HepG2 (cell line): ENCODE data around the gene FAS. TPM values are rescaled to one million over a fixed set of nuclear protein-coding genes. Genes with fewer than 3 reads are reported as not detected.

ENCODE experiments used
- BATF2 ChIP-seq: sonication (generic); formaldehyde crosslinking; IDR thresholded peaks from 2 replicates; pipeline ENCODE4 v1.8.0; 2022; ENCODE audit warnings: mild to moderate bottlenecking, missing genetic modification reagents, moderate library complexity
- KDM4B ChIP-seq: sonication (generic); formaldehyde crosslinking; IDR thresholded peaks from 2 replicates; pipeline ENCODE4 v1.4.0; 2020; ENCODE audit warnings: missing genetic modification reagents
- MAFF ChIP-seq: IDR thresholded peaks from 2 replicates; pipeline ENCODE4 v1.6.1; 2011; ENCODE audit warnings: low read depth, low read length, improper control_type of control experiment
- MEIS1 ChIP-seq: sonication (generic); formaldehyde crosslinking; IDR thresholded peaks from 2 replicates; pipeline ENCODE4 v1.9.0; 2021; ENCODE audit warnings: mild to moderate bottlenecking, missing genetic modification reagents, moderate library complexity, borderline replicate concordance
- MIXL1 ChIP-seq: IDR thresholded peaks from 2 replicates; pipeline ENCODE4 v1.6.1; 2016
- NR2F6 ChIP-seq, 2 experiments: IDR thresholded peaks; 2 replicates each; pipeline ENCODE4 v1.6.1; 2016; ENCODE audit warnings: antibody characterized with exemption in 1 of 2, mild to moderate bottlenecking in 1 of 2
- TBX3 ChIP-seq: fragments of 450-650 bp; IDR thresholded peaks from 2 replicates; pipeline ENCODE4 v1.6.1; 2017; ENCODE audit warnings: antibody characterized with exemption, mild to moderate bottlenecking, inconsistent platforms, borderline replicate concordance
- TFDP1 ChIP-seq: IDR thresholded peaks from 2 replicates; pipeline ENCODE4 v1.6.1; 2016; ENCODE audit warnings: missing compliant biosample characterization, missing genetic modification reagents, borderline replicate concordance
- ZNF33B ChIP-seq: sonication (generic); formaldehyde crosslinking; IDR thresholded peaks from 2 replicates; pipeline ENCODE4 v1.5.1; 2020; ENCODE audit warnings: mild to moderate bottlenecking, missing genetic modification reagents
- ZNF44 ChIP-seq: sonication (generic); formaldehyde crosslinking; IDR thresholded peaks from 2 replicates; pipeline ENCODE4 v1.5.1; 2020; ENCODE audit warnings: mild to moderate bottlenecking, missing genetic modification reagents
- ZNF570 ChIP-seq: sonication (generic); formaldehyde crosslinking; IDR thresholded peaks from 2 replicates; pipeline ENCODE4 v1.4.0; 2020; ENCODE audit warnings: mild to moderate bottlenecking, missing genetic modification reagents, borderline replicate concordance
- ZNF577 ChIP-seq: sonication (generic); formaldehyde crosslinking; IDR thresholded peaks from 2 replicates; pipeline ENCODE4 v1.4.0; 2020; ENCODE audit warnings: mild to moderate bottlenecking, low read depth, missing genetic modification reagents, borderline replicate concordance
- ZNF629 ChIP-seq: sonication (generic); formaldehyde crosslinking; conservative IDR thresholded peaks from 2 replicates; pipeline ENCODE4 v1.5.0; 2020; ENCODE audit warnings: missing genetic modification reagents
- ZNF772 ChIP-seq: sonication (generic); formaldehyde crosslinking; IDR thresholded peaks from 2 replicates; pipeline ENCODE4 v1.5.0; 2020; ENCODE audit warnings: mild to moderate bottlenecking, missing genetic modification reagents
- ZNF891 ChIP-seq: sonication (generic); formaldehyde crosslinking; IDR thresholded peaks from 2 replicates; pipeline ENCODE4 v1.5.0; 2020; ENCODE audit warnings: mild to moderate bottlenecking, missing genetic modification reagents
- polyA plus RNA-seq, 8 experiments: library from polyadenylated mRNA; depleted of rRNA in 3 of 8; stranded (reverse) in 7 of 8; unstranded in 1 of 8; fragments of >200 nt; fragmentation: Illumina TruSeq in 4 of 8; extraction: Trizol in 4 of 8; gene quantifications; 2 replicates each; pipeline versions ENCODE4 v1.2.1 to v1.2.3, GENCODE V29; 2011 to 2016; ENCODE audit warnings: low read depth in 4 of 8, missing spikeins in 1 of 8, mixed read lengths in 1 of 8; ENCODE audit not compliant: insufficient read depth in 1 of 8
- total RNA-seq, 5 experiments: library from RNA; depleted of rRNA; stranded (reverse); fragments of >200 nt; fragmentation: Illumina TruSeq; extraction: Trizol; gene quantifications; 2 replicates each; pipeline ENCODE4 v1.2.3, GENCODE V29; 2016; ENCODE audit warnings: low read depth in 1 of 5
- TF ChIP-seq, protein P1 (sequence below): sonication (generic); formaldehyde crosslinking; IDR thresholded peaks from 2 replicates; pipeline ENCODE4 v1.4.0; 2020; ENCODE audit warnings: missing genetic modification reagents

FAS gene
- total and polyA plus RNA-seq, 2 of the 13 experiments (the other 11 are each of a cell fraction or from before 2014, with no cell fraction given): 5.9 to 17.9 TPM

GRCh38 chr10:88961266-88961665 lies 29.3 kb upstream of the FAS start (continued):
- no peak for TF ChIP-seq ZNF44 (CRISPR knock-in tag)
- no peak for TF ChIP-seq ZNF629
- TF ChIP-seq ZNF891 (CRISPR knock-in tag): no peak
- no peak for TF ChIP-seq TFDP1 (CRISPR knock-in tag)
- TF ChIP-seq ZNF772: no peak
- no peak for TF ChIP-seq MAFF
- no peak for TF ChIP-seq ZNF33B (CRISPR knock-in tag)
- TF ChIP-seq ZNF577 (CRISPR knock-in tag): no peak
- TF ChIP-seq NR2F6 (IDR thresholded peaks at IDR 0.05): no peak
- TF ChIP-seq NR2F6 (CRISPR knock-in tag; IDR thresholded peaks at IDR 0.05): no peak
- no peak for TF ChIP-seq MEIS1
- no peak for TF ChIP-seq TBX3
- no peak for TF ChIP-seq KDM4B (CRISPR knock-in tag)
- TF ChIP-seq MIXL1 (CRISPR knock-in tag): no peak
- TF ChIP-seq ZNF570 (CRISPR knock-in tag): no peak
- no peak for TF ChIP-seq BATF2 (CRISPR knock-in tag)
- TF ChIP-seq, protein P1, sequence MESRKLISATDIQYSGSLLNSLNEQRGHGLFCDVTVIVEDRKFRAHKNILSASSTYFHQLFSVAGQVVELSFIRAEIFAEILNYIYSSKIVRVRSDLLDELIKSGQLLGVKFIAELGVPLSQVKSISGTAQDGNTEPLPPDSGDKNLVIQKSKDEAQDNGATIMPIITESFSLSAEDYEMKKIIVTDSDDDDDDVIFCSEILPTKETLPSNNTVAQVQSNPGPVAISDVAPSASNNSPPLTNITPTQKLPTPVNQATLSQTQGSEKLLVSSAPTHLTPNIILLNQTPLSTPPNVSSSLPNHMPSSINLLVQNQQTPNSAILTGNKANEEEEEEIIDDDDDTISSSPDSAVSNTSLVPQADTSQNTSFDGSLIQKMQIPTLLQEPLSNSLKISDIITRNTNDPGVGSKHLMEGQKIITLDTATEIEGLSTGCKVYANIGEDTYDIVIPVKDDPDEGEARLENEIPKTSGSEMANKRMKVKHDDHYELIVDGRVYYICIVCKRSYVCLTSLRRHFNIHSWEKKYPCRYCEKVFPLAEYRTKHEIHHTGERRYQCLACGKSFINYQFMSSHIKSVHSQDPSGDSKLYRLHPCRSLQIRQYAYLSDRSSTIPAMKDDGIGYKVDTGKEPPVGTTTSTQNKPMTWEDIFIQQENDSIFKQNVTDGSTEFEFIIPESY: no peak
